HCT116 (cell line): ENCODE measurements around the gene CERCAM. TPM values are rescaled to one million over a fixed set of nuclear protein-coding genes. Genes with fewer than 3 reads are reported as not detected.
A peak's percentile ranks its signal among the peaks of the same experiment; 100 is the strongest.

Experiments
- ATAC-seq: fragments of 200-7000 bp; cut with Tn5 transposase; 2 replicates; pipeline ENCODE4 v1.9.1; 2020; ENCODE audit warnings: mild to moderate bottlenecking, moderate library complexity
- BruUV-seq: library from RNA; stranded (reverse); fragments of 400-500 nt; replicated peaks from 2 replicates; lab custom pipeline; 2021; lab: Mats Ljungman, UMichigan
- CTCF ChIA-PET: fragments of 300-600 bp; sonication (Branson Sonifier 250); formaldehyde crosslinking; loops from one replicate; lab custom pipeline; 2021; ENCODE audit warnings: antibody characterized with exemption; lab: Charles Lee
- POLR2A ChIA-PET: fragments of 300-600, 350-600 bp; sonication (Branson Sonifier 250); formaldehyde crosslinking; loops from one replicate; lab custom pipeline; 2021; ENCODE audit warnings: antibody characterized with exemption; lab: Charles Lee
- RAD21 ChIA-PET, 2 experiments: fragments of 300-600 bp; sonication (Branson Sonifier 250); formaldehyde crosslinking; loops; one replicate each; lab custom pipeline; 2023; ENCODE audit warnings: low total read pairs in 2 of 2; ENCODE audit not compliant: uncharacterized antibody in 2 of 2, unreplicated experiment in 2 of 2, low non-redundant PET in 1 of 2; lab: Charles Lee
- DNase-seq: peaks from one replicate; pipeline ENCODE4 v3.0.0-alpha.2; 2010; ENCODE audit warnings: low read depth, low spot score
- H2AFZ ChIP-seq: fragments of 200-600 bp; shearing (Covaris generic), sonication (generic); 2 replicates; pipeline ENCODE4 v1.6.1; 2017; ENCODE audit warnings: low read depth, mixed run types, mixed read lengths, antibody characterized with exemption, low read length; ENCODE audit not compliant: poor library complexity, severe bottlenecking
- H3K27ac ChIP-seq: 2 replicates; pipeline ENCODE4 v1.5.1; 2012; ENCODE audit warnings: low read depth, low read length
- H3K27me3 ChIP-seq: fragments of 200-600 bp; sonication (generic); 2 replicates; pipeline ENCODE4 v1.6.1; 2016; ENCODE audit warnings: mixed run types, low read length, mixed read lengths; ENCODE audit not compliant: insufficient read depth
- H3K36me3 ChIP-seq, 2 experiments: fragments of 200-500 bp in 1 of 2; fragments of 200-600 bp in 1 of 2; sonication (Bioruptor generic) in 1 of 2; sonication (generic) in 1 of 2; 2 replicates each; pipeline versions ENCODE4 v1.5.1 to v1.6.1; 2014 to 2016; ENCODE audit warnings: low read length in 2 of 2, inconsistent platforms in 1 of 2, mixed read lengths in 1 of 2, mixed run types in 1 of 2; ENCODE audit not compliant: insufficient read depth in 2 of 2, control insufficient read depth in 1 of 2
- H3K4me1 ChIP-seq, 2 experiments: fragments of 200-600 bp in 1 of 2; sonication (generic) in 1 of 2; 2 replicates each; pipeline versions ENCODE4 v1.5.1 to v1.6.1; 2012 to 2017; ENCODE audit warnings: low read length in 2 of 2, inconsistent platforms in 1 of 2, mild to moderate bottlenecking in 1 of 2, mixed read lengths in 1 of 2, mixed run types in 1 of 2, moderate library complexity in 1 of 2; ENCODE audit not compliant: insufficient read depth in 2 of 2, control insufficient read depth in 1 of 2
- H3K4me2 ChIP-seq: fragments of 200-600 bp; sonication (generic); 2 replicates; pipeline ENCODE4 v1.6.1; 2017; ENCODE audit warnings: mixed run types, low read length, mixed read lengths
- H3K4me3 ChIP-seq, 2 experiments: fragments of 200-600 bp in 1 of 2; sonication (generic) in 1 of 2; replicated peaks in 1 of 2; 2 replicates each; pipeline ENCODE4 v1.5.1; 2011 to 2016; ENCODE audit warnings: low read length in 2 of 2, control low read depth in 1 of 2, low read depth in 1 of 2, mild to moderate bottlenecking in 1 of 2, mixed read lengths in 1 of 2, mixed run types in 1 of 2
- H3K79me2 ChIP-seq: fragments of 200-600 bp; sonication (generic); 2 replicates; pipeline ENCODE4 v1.6.1; 2017; ENCODE audit warnings: mild to moderate bottlenecking, mixed run types, low read length, moderate library complexity, mixed read lengths; ENCODE audit not compliant: insufficient read depth
- H3K9ac ChIP-seq: fragments of 200-600 bp; sonication (generic); 2 replicates; pipeline ENCODE4 v1.6.1; 2016; ENCODE audit warnings: low read length, mixed read lengths
- H3K9me2 ChIP-seq: fragments of 200-600 bp; sonication (generic), shearing (Covaris generic); 2 replicates; pipeline ENCODE4 v1.6.1; 2017; ENCODE audit warnings: mixed run types, mild to moderate bottlenecking, moderate library complexity; ENCODE audit not compliant: insufficient read depth
- H3K9me3 ChIP-seq, 2 experiments: fragments of 200-500 bp in 1 of 2; fragments of 200-600 bp in 1 of 2; sonication (Bioruptor generic) in 1 of 2; sonication (generic) in 1 of 2; 2 replicates each; pipeline ENCODE4 v1.6.1; 2014 to 2017; ENCODE audit warnings: low read length in 2 of 2, mixed read lengths in 2 of 2, inconsistent platforms in 1 of 2, low read depth in 1 of 2, mild to moderate bottlenecking in 1 of 2, mixed run types in 1 of 2, moderate library complexity in 1 of 2; ENCODE audit not compliant: control insufficient read depth in 1 of 2, insufficient read depth in 1 of 2
- H4K20me1 ChIP-seq: fragments of 200-600 bp; sonication (generic), shearing (Covaris generic); 2 replicates; pipeline ENCODE4 v1.6.1; 2017; ENCODE audit warnings: mixed run types, mild to moderate bottlenecking, moderate library complexity; ENCODE audit not compliant: insufficient read depth
- CBX3 ChIP-seq: IDR thresholded peaks from 2 replicates; pipeline ENCODE4 v1.6.1; 2012; ENCODE audit warnings: low read depth
- EGR1 ChIP-seq: IDR thresholded peaks from 2 replicates; pipeline ENCODE4 v1.6.1; 2012; ENCODE audit warnings: low read depth
- ELF1 ChIP-seq: IDR thresholded peaks from 2 replicates; pipeline ENCODE4 v1.6.1; 2012; ENCODE audit warnings: low read depth, borderline replicate concordance
- EZH2 ChIP-seq: fragments of 200-600 bp; sonication (generic); IDR thresholded peaks from 2 replicates; pipeline ENCODE4 v1.6.1; 2017; ENCODE audit warnings: antibody characterized with exemption, mixed run types
- EZH2phosphoT487 ChIP-seq: fragments of 200-600 bp; IDR thresholded peaks from 2 replicates; pipeline ENCODE4 v1.6.1; 2018; ENCODE audit warnings: antibody characterized with exemption, borderline replicate concordance
- FOSL1 ChIP-seq: IDR thresholded peaks from 2 replicates; pipeline ENCODE4 v1.6.1; 2012; ENCODE audit warnings: low read depth
- JUND ChIP-seq: IDR thresholded peaks from 2 replicates; pipeline ENCODE4 v1.6.1; 2012
- POLR2A ChIP-seq: IDR thresholded peaks from 2 replicates; pipeline ENCODE4 v1.7.0; 2011; ENCODE audit warnings: borderline replicate concordance; ENCODE audit not compliant: insufficient read depth, insufficient read length; ENCODE audit errors: extremely low read depth
- RAD21 ChIP-seq: IDR thresholded peaks from 2 replicates; pipeline ENCODE4 v1.6.1; 2012; ENCODE audit warnings: low read depth, mild to moderate bottlenecking
- SIN3A ChIP-seq: IDR thresholded peaks from 2 replicates; pipeline ENCODE4 v1.6.1; 2012; ENCODE audit warnings: low read depth
- TCF7L2 ChIP-seq: IDR thresholded peaks from 2 replicates; pipeline ENCODE4 v1.7.0; 2011; ENCODE audit warnings: borderline replicate concordance, inconsistent platforms; ENCODE audit not compliant: insufficient read depth, insufficient read length; ENCODE audit errors: extremely low read depth
- YY1 ChIP-seq: IDR thresholded peaks from 2 replicates; pipeline ENCODE4 v1.6.1; 2011; ENCODE audit warnings: low read length, low read depth, moderate library complexity, mild to moderate bottlenecking; ENCODE audit not compliant: insufficient replicate concordance; ENCODE audit errors: extremely low read depth
- ZFX ChIP-seq: fragments of 450-650 bp; IDR thresholded peaks from 2 replicates; pipeline ENCODE4 v1.6.1; 2017
- ZNF274 ChIP-seq: fragments of 200-500 bp; sonication (Bioruptor generic); IDR thresholded peaks from 2 replicates; pipeline ENCODE4 v1.6.1; 2014; ENCODE audit warnings: mild to moderate bottlenecking, low read depth, low read length, inconsistent platforms
- intact Hi-C: fragments of 100-400 bp; cut with micrococcal nuclease; formaldehyde crosslinking; loops from 2 replicates; pipeline ENCODE4 v1.10.0; 2022
- total RNA-seq: library from RNA; stranded (reverse); gene quantifications from one replicate; pipeline ENCODE4 v1.2.1, GENCODE V29; 2021; ENCODE audit not compliant: unreplicated experiment
- TF ChIP-seq, protein P1 (sequence below): IDR thresholded peaks from 2 replicates; pipeline ENCODE4 v1.6.1; 2012
- TF ChIP-seq, protein P2 (sequence below), 3 experiments: fragments of 200-600 bp in 1 of 3; sonication (generic) in 1 of 3; IDR thresholded peaks in 2 of 3; conservative IDR thresholded peaks in 1 of 3; 2 replicates each; pipeline ENCODE4 v1.5.1; 2012 to 2017; ENCODE audit warnings: low read depth in 2 of 3, low read length in 2 of 3, antibody characterized with exemption in 1 of 3, borderline replicate concordance in 1 of 3, control low read depth in 1 of 3, mild to moderate bottlenecking in 1 of 3, mixed read lengths in 1 of 3, mixed run types in 1 of 3, moderate library complexity in 1 of 3; ENCODE audit not compliant: insufficient read depth in 1 of 3
- TF ChIP-seq, protein P3 (sequence below): IDR thresholded peaks from 2 replicates; pipeline ENCODE4 v1.6.1; 2012

CERCAM gene
- total RNA-seq, 1 experiment from 2014 or later = 27.0 TPM

DNA sequence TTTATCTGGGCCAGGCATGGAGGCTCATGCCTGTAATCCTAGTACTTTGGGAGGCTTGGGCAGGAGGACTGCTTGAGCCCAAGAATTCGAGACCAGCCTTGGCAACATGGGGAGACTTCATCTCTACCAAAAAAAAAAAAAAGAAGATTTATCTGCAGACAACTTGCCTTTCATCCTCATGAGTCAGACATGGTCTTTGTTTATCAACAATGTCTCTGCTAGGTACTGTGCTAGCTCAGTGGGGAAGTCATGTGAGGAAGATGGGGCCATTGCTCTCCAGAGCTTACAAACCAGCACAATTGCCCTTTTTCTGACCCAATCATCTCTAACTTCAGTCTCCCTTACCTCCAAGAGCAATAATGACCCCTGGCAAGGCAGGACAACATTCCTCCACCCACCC lies 47.9 kb upstream of the CERCAM start:
- BruUV-seq = no TSS peak
- peak overlapping the region; percentile 67 to 91 for H3K4me3 ChIP-seq
- no peaks in the 10 kb centered on the region for H3K9me2 ChIP-seq
- H3K79me2 ChIP-seq = peaks cover 60% of the 10 kb centered on the region
- H3K27ac ChIP-seq = 0 out of 2 replicates have a peak overlapping the region, but pooled peaks have one; percentile 79
- POLR2A ChIA-PET = no interaction called here
- H3K4me2 ChIP-seq = peak overlapping the region; percentile 89
- RAD21 ChIA-PET = no interaction called here
- H3K9me3 ChIP-seq = no peaks in the 10 kb centered on the region
- peaks cover 0 to 3% of the 10 kb centered on the region in 2 experiments; a peak in 2 of 4 replicates for H3K36me3 ChIP-seq
- peak overlapping the region; percentile 81; the same call in 1 of the 2 replicates for H3K9ac ChIP-seq
- CTCF ChIA-PET = no interaction called here
- TF ChIP-seq CBX3 = no peak
- TF ChIP-seq, protein P1, sequence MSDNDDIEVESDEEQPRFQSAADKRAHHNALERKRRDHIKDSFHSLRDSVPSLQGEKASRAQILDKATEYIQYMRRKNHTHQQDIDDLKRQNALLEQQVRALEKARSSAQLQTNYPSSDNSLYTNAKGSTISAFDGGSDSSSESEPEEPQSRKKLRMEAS = no peak
- no peak for TF ChIP-seq EZH2phosphoT487
- TF ChIP-seq TCF7L2 = no peak
- TF ChIP-seq ZFX = no peak
- TF ChIP-seq RAD21 = no peak
- TF ChIP-seq, protein P2, sequence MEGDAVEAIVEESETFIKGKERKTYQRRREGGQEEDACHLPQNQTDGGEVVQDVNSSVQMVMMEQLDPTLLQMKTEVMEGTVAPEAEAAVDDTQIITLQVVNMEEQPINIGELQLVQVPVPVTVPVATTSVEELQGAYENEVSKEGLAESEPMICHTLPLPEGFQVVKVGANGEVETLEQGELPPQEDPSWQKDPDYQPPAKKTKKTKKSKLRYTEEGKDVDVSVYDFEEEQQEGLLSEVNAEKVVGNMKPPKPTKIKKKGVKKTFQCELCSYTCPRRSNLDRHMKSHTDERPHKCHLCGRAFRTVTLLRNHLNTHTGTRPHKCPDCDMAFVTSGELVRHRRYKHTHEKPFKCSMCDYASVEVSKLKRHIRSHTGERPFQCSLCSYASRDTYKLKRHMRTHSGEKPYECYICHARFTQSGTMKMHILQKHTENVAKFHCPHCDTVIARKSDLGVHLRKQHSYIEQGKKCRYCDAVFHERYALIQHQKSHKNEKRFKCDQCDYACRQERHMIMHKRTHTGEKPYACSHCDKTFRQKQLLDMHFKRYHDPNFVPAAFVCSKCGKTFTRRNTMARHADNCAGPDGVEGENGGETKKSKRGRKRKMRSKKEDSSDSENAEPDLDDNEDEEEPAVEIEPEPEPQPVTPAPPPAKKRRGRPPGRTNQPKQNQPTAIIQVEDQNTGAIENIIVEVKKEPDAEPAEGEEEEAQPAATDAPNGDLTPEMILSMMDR (IDR thresholded peaks at IDR 0.05 in 2 of 3, conservative IDR thresholded peaks at IDR 0.05 in 1 of 3; ENCODE audit: borderline replicate concordance in 1 of 3, insufficient read depth in 1 of 3, low read depth in 2 of 3, low read length in 2 of 3) = no peak
- no peak for TF ChIP-seq JUND
- TF ChIP-seq EZH2 = no peak
- TF ChIP-seq, protein P3, sequence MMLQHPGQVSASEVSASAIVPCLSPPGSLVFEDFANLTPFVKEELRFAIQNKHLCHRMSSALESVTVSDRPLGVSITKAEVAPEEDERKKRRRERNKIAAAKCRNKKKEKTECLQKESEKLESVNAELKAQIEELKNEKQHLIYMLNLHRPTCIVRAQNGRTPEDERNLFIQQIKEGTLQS = no peak
- TF ChIP-seq SIN3A = no peak
- TF ChIP-seq ZNF274 = no peak
- TF ChIP-seq EGR1 = no peak
- TF ChIP-seq POLR2A = no peak
- TF ChIP-seq FOSL1 = no peak
- TF ChIP-seq ELF1 = no peak
- TF ChIP-seq YY1 = no peak
- H3K27me3 ChIP-seq = no peaks in the 10 kb centered on the region
- ATAC-seq (no peak), DNase-seq (no peak)
- no peak overlapping the region for H2AFZ ChIP-seq
- H3K4me1 ChIP-seq = peaks cover 13 to 16% of the 10 kb centered on the region in 2 experiments; a peak in 3 of 4 replicates
- no peaks in the 10 kb centered on the region; the same call in 1 of the 2 replicates for H4K20me1 ChIP-seq
- intact Hi-C loops = no loop called here
